PC-3 (cell line): ENCODE results near the gene ADAMTSL3.

Source experiments
- EZH2 ChIP-seq: fragments of 300-600 bp; sonication (generic); IDR thresholded peaks from one replicate; pipeline ENCODE4 v1.6.1; 2017; ENCODE audit warnings: antibody characterized with exemption, mild to moderate bottlenecking, low read length; ENCODE audit not compliant: unreplicated experiment
- TF ChIP-seq, protein P1 (sequence below): fragments of 300-600 bp; sonication (generic); conservative IDR thresholded peaks from 2 replicates; pipeline ENCODE4 v1.5.1; 2017; ENCODE audit warnings: antibody characterized with exemption, low read depth, mild to moderate bottlenecking, low read length

DNA sequence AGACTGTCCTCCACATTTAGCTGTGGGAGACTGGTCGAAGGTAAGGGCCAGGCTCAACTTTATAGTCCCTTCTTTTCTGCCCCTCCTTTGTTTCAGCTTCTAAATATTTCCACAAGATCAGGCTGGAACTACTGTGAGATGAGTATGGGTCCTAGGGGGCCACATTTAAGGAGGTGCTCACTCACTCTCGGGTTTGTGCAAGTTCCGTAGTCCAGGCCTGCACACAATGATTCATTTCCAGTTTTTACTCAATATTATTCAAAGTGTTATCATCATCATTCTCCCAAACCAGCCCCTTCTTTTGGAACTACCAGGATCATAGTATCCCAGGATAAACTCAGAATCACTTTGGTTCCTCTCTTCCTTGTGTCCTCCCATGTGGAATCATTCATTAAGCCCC lies 289.1 kb downstream of the ADAMTSL3 start:
- TF ChIP-seq, protein P1, sequence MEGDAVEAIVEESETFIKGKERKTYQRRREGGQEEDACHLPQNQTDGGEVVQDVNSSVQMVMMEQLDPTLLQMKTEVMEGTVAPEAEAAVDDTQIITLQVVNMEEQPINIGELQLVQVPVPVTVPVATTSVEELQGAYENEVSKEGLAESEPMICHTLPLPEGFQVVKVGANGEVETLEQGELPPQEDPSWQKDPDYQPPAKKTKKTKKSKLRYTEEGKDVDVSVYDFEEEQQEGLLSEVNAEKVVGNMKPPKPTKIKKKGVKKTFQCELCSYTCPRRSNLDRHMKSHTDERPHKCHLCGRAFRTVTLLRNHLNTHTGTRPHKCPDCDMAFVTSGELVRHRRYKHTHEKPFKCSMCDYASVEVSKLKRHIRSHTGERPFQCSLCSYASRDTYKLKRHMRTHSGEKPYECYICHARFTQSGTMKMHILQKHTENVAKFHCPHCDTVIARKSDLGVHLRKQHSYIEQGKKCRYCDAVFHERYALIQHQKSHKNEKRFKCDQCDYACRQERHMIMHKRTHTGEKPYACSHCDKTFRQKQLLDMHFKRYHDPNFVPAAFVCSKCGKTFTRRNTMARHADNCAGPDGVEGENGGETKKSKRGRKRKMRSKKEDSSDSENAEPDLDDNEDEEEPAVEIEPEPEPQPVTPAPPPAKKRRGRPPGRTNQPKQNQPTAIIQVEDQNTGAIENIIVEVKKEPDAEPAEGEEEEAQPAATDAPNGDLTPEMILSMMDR, result no peak
- TF ChIP-seq EZH2, result no peak
